Endometrium (tissue), 2 donors: ENCODE data around the gene MYCBP2.
"Not testable (repeated sequence)": the region's sequence is repeated elsewhere in the genome, so short reads cannot be mapped to it uniquely, and the experiment has no call there.

Source experiments
- FAIRE-seq: peaks from 2 replicates; lab custom pipeline; 2012; peaks lifted over from hg19 to GRCh38; lab: Jason Lieb, UNC
- donor health status: control.
- donor health status: control.

Gene MYCBP2

DNA sequence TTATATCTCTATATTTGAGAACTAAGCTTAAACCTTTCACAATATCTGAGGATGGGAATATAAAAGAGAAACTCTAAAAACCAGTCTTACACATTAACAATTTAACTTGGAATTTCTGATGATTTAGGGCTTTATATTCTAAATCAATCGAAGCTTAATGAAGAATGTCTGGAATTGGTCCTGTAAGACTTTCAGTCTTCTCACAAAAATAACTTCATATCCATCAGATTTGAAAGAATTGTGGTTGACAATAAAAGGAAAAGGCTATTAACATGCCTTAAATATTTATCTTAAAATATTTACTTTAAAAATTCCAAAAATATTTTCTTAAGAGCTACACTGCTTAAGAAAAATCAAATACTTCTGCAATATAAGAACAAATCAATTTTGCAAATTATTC, 27.3 kb downstream of the MYCBP2 start:
- FAIRE-seq, result peak; percentile 43

DNA sequence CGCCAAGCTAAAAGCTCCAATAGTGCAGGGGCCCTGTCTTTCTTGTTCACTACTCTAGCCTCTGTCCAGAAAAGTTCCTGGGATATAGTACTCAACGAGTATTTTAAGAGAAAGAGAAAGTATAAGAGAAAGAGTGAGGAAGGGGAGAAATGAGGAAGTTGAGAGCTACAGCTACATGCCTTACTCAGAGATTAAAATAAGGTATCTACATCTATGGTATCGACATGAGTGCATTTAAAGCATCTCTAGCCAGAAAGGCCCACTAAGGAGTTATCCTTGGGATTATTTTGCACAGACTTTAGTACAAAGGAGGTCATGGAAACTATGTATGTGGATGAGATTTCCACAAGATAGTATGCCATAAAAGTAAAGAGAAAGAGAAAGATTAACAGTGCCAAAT, 28.5 kb downstream of the MYCBP2 start:
- no peak for FAIRE-seq

DNA sequence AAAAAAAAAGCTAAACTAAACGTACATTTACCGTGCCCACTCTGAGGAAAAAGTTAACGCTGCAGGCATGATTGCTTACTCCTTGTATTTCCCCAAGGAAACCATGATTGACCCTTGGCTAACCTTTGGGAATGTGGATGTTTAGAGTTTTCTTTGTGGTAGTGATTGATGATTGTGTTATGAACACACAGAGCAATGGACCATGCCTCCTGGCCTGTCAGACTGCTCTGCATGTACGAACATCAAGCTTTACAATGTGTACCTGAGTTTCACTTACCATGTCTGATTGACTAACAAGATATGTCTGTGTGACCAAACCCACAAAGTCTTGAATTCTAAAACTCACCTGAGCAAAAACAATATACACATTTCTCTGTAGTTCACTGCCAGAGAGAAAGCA, 35.1 kb downstream of the MYCBP2 start:
- FAIRE-seq, result no peak

DNA sequence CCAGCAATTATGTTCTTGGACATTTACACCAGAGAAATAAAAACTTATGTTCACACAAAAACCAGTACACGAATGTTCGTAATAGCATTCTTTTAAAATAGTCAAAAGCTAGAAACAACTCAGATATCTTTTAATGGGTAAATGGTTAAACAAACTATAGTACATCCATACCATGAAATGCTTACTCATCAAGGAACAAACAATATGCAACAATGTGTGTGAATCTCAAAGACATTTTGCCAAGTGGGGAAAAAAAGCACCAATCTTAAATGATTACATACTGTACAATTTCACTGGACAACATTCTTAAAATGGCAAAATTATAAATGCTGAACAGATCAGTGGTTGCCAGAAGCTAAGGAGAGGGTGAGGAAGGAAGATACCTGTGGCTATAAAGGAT, 36.6 kb downstream of the MYCBP2 start:
- FAIRE-seq, result no peak

DNA sequence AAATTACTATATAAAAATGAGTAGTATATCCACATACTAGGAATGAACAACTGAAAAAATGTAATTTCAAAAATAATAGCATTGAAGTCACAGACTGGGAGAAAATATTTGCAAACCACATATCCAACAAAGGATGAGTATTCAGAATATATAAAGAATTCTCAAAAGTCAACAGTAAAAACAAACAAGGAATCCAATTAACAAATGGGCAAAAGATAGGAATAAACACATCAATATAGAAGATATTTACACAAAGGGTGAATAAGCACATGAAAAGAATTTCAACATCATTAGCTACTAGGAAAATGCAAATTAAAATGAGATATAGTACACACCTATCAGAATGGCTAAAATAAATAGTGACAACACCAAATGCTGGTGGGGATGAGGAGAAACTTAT, 37.0 kb downstream of the MYCBP2 start:
- FAIRE-seq, result no peak

DNA sequence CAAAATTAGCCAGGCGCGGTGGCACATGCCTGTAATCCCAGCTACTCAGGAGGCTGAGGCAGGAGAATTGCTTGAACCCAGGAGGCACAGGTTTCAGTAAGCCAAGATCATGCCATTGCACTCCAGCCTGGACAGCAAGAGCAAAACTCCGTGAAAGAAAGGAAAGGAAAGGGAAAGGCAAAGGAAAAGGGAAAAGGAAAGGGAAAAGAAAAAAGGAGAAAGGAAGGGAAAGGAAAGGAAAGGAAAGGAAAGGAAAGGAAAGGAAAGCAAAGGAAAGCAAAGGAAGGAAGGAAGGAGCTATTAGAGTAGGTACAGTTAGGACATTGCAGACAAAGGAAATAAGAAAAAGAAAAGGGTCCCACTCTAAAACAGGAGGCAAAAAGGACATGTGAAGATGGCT, 41.3 kb downstream of the MYCBP2 start:
- FAIRE-seq, result not testable (repeated sequence)

DNA sequence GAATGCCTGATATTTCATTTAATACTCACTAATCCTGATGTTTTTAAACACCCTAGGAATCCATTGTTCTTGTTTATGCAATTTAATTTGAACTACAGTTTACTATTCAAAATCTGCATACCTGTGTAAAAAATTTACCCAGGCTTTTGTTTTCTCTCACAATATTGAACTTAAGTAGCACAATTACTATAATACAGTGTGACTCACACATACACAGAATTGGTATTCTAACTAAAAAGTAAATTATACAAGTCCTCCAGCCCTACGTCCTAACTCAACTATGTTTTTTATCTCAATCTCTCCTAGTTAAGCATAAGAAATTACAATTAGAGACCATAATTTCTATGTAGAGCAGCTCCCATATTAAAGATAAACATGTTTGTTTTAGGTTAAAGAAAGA, 41.8 kb downstream of the MYCBP2 start:
- no peak for FAIRE-seq

DNA sequence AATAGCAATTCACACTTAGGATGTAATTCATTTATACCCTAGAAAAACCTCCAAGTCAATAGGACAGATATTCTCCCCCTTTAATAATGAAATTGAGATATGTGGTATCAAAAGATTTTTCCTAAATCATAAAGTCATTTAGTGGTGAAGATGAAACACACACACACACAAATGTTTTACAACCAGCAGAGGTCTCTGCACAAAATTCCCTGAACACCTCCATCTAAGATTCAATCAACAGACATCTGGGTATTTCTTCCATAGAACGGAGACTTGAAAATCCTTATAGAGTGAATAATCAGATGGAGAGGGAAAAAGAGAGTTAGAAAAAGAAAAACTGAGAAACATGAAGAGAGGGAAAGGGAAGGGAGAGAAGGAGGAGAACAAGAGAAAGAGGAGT, 52.8 kb downstream of the MYCBP2 start:
- no peak for FAIRE-seq

DNA sequence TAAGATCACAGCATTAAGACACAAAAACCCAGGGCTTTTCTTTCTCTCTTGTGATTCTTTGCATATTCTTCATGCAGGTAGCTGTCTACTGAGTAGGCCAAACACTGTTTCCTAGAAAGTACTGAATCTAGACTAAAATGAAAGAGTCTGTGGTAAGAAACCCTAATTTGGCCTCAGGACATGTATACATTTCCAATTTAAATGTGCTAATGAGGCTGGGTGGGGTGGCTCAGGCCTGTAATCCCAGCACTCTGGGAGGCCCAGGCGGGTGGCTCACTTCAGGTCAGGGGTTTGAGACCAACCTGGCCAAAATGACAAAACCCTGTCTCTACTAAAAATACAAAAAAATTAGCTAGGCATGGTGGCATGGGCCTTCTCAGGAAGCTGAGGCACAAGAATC, 57.8 kb downstream of the MYCBP2 start:
- no peak for FAIRE-seq

DNA sequence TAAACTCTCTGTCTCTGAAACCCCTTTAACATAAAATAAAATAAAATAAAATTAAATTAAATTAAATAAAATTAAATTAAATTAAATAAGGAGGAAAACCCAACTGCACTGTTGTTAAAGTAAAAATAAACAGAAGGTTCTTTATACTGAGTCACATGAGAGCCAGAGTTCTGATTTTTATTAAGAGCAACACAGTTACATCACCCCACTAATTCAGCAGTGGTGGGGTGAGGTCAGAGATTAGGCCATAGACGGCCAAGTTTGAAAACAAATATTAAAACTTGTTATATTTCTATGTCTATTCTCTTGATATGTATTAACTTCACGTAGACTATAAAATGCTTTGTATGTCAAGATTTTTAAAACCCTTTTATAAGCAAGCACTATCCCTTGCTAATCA, 59.5 kb downstream of the MYCBP2 start:
- FAIRE-seq, result no peak

DNA sequence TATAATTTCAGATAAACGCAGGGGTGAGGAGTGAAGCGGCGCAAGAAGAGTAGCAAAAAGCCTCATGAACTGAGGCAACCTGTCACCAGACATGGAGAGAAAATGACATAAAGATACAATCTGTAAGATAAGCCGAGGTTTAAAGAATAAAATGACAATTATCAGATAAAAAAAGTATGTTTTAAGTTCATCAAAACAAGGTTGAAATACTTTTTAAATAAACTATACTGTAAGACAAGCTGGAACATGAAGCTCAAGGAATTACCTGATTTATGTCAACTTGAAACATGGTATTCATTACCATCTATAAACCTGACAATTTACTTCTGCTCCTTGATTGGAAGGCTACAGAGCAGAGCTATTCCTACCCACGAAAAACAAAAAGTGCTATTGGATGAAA, 61.6 kb downstream of the MYCBP2 start:
- no peak for FAIRE-seq

DNA sequence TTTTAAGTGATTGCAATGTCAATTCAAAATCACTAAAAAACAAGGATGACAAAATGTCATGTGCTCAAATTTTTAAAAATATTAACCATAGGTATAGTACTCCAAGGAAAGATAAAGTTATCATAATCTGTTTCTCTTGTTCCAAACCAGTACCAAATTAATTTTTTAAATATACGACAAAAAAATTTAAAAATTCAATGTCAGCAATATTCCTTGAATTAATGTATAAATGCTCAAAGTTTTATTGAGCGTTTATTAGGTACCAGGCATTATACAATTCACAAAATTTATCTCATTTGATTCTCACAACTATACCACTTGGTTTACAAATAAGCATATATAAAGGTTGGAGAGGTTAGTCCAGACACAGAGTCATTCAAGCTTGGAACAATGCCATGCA, 64.7 kb downstream of the MYCBP2 start:
- no peak for FAIRE-seq

DNA sequence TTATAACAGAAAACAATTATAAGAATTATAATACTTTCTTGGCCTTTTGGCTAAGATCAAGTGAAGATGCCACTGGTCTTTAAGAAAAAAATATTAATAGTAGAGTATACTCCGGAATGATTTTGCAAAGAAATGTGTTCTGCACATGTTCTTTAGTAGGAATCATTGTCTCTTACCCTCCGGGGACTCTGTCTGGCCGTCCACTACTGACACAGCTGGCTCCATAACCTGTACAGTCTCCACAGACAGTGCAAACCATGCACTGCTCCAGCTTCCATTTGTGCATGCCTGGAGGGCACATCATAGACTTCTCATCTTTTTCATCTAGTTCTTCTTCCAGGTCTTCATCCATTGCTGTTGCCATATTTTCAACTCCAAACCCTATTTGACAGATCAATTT, 75.9 kb downstream of the MYCBP2 start:
- no peak for FAIRE-seq

DNA sequence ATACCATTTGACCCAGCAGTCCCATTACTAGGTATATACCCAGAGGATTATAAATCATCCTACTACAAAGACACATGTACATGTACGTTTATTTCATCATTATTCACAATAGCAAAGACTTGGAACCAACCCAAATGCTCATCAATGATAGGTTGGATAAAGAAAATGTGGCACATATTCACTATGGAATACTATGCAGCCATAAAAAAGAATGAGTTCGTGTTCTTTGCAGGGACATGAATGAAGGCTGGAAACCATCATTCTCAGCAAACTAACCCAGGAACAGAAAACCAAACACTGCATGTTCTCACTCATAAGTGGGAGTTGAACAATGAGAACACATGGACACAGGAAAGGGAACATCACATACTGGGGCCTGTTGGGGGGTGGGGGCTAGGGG, 81.7 kb downstream of the MYCBP2 start:
- FAIRE-seq, result not testable (repeated sequence)

DNA sequence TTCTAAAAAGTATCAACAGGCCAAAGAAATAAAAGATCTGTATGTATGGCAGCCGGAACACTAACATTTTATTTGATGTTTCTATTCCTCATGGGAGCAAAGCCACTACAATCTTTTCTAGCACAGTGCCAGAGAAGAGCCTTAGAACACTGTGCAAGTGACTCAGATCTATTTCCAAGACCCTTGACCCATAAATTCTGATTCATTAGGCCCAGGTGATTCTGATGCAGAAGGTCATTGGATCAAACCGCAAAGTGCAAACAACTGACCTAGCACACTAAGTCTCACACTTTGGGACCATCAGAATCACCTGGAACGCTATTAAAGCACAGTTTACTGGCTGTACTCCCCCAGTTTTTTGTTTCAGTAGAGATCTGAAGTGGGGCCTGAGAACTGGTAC, 87.6 kb downstream of the MYCBP2 start:
- no peak for FAIRE-seq

DNA sequence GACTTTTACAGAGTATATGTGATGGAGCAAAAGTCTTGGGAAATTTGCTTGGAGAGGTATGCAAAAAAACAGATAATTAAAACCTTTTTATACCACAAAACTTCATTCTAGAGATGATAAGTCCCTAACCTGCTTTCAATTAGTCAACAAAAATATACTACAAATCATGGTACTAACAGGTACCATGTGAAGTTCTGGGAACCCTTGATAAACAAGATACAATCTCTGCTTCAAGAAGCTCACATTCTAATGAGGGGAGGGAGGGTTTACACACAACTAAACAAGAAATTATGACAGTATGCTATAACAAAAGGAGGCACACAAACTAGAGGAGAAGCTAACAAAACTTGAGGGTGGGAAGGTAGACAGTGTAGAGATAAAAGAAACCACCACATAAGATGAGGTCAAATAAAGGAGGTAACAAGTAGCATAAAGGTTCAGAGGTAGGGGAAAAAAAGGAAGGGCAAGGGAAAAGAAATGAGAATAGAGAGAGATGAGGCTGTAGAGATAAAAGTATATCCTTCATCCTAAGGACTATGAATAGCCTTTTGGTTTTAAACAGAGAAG, 91.4 kb downstream of the MYCBP2 start:
- FAIRE-seq, result no peak

DNA sequence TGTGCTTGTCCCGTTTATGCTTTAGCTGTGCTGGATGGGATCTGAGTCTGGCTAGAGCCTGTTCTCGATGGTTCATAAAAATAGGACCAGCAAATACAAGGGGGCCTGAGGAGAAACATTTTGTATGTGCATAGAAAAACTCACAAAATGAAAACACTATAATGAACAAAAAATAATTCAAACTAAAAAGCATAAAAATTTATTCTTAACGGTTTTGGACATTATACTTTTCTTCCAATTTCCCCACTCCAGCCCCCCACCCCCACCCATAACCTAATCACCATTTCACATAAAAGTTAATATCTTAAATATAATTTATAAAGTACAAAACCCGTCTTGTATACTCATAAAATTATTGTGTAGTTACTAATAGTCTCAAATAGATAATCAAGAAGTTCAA, 93.7 kb downstream of the MYCBP2 start:
- no peak for FAIRE-seq

DNA sequence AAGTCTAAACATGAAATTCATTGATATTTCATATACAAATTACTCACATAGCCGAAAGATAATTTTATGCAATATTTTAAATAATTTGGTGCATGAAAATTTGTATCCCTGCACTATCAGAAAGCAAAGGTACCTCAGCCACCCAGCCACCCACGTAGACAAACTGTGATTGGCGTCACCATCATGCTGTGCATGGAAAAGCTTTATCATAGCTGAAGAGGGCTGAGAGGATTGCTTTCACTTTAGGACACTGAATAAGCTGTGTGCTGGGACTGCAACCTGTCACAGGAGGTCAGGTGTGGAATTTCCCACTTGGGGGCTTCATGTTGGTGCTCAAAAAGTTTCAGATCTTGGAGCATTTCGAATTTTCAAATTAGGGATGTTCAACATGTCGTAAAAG, 96.3 kb downstream of the MYCBP2 start:
- FAIRE-seq, result no peak

DNA sequence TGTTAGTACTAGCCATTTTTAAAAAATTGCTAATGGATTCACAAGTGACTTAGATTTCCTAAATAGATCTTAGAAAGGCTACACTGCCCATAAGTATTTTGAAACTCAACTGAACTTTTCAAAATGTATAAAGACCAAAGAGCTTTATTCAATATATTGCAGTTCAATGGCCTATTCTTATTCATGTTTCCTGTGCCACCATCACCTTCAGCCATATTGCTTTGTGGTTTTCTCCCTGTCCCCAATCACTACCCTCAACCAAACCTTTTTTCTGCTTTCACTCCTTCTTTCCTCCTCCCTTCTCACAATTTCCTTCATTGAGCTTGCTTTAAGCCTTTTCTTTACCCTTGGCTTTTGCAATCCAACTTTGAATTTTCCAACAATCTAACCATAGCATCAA, 100.9 kb downstream of the MYCBP2 start:
- no peak for FAIRE-seq

DNA sequence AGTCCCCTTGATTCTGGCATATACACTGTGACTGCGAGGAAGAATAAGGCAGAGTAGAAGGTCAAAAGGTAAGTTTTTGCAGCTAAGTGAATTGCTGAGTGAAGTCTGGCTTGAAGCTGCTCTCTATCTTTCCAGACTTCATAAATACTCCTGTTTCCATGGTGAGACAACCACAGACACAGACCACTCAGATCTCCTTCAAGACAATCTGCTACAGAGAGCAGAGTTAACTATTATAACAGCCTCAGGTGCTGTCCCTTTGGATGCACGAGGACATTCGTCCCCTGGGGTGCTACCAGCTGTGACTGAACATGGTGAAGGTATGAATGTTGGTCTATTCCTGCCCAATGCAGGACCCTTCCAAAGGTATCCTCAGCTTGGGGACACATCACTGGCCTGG, 104.0 kb downstream of the MYCBP2 start:
- no peak for FAIRE-seq

DNA sequence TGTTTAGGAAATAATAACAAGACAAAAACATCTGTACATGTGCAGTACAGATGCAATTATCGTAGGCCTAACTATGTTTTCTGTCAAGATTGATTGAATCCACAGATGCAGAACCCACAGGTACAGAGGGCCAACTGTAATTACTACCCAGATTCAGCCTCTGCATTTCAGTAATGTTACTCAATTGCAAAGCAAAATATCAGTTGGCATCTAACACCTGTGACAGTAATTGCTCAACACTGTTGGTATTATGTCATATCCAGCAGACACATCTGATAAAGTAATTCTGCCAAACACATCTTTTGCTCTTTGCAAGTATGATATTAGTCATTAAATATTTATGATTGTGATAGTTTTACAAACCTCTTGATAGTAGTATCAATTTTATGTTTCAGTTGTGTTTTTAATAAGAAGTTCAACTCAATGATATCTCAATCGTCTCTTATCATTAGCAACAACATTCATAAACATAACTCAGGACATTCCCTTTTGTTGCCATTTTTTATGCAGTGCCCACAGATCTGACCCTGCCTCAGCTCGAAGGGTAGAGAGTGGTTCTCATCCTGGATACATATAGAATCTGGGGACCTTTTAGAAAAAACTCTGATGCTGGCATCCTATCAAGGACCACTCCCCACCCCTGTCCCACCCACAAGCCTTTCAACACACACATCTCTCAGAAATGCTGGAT, 104.7 kb downstream of the MYCBP2 start:
- no peak for FAIRE-seq

DNA sequence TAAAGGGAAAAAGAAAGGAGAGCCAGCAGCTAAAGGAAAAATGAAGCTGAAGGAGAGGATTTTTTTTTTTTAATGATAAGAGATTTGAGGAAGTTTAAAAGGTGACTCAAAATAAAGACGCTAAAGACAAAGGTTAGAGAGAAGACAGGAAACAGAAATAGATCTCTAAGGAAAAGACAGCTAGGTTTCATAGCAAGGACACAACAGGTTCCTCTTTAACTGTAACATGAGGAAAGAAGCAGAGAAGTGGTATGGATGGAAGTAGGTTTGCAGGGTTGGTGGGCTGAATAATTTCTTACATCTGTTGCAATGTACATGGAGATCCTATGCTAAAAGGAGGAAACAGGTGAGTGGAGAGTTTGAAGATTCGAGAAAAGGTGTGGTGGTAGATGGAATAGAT, 107.5 kb downstream of the MYCBP2 start:
- no peak for FAIRE-seq

DNA sequence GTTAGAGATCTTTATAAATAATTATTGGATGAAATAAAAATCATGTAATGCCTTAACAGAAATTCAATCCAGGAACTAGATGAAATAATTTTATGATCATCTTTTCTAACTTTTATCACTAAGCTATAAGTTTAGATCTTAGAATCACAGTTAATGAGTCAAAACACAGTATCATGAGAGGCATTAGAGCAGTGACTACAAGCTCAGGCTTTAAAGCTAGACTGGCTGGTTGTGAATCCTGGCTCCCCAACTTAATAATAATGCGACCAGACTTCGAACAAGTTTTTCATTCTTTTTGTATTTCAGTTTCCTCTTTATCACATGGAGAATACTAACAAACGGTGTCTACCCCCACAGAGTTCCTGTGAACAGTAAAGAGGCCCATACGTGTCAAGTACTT, 108.6 kb downstream of the MYCBP2 start:
- FAIRE-seq, result no peak

DNA sequence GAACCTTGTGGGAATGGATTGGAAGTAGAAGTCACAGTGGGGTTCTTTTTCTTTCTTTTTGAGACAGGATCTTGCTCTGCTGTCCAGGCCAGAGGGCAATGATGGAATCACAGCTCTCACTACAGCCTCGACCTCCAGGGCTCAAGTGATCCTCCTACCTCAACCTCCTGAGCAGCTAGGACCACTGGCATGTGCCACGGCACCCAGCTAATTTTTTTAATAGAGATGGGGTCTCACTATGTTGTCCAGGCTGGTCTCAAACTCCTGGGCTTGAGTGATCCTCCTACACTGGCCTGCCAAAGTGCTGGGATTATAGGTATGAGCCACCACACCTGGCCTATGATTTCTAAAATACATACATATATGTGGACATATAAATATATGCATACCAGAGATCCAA, 111.4 kb downstream of the MYCBP2 start:
- FAIRE-seq, result no peak

DNA sequence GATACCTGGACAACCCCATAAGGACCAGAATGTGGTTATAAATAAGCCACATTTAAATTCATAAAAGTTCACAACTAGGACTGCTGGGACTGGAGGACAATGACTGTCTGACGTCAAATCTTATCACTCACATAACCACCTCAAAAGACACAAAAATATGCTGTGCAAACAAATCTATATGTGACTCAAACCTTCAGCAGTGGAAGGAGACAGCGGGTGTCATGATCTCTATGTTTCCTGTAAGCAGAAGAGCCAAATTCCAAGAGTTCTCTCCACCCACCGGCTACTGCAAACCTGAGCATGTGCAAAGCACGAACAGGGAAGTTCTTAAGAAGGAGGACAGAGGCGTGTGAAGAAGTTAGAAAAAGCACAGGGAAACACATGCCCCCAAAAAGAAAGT, 113.2 kb downstream of the MYCBP2 start:
- FAIRE-seq, result no peak
